GM18873 (cell line): ENCODE data around the gene PHKB.

Experiments used
- ATAC-seq: cut with Tn5 transposase; IDR thresholded peaks from one replicate; pipeline ENCODE4 v1.9.1; 2021; ENCODE audit warnings: mild to moderate bottlenecking, moderate library complexity, moderate number of reproducible peaks; ENCODE audit not compliant: unreplicated experiment, low FRiP score

PHKB gene

DNA sequence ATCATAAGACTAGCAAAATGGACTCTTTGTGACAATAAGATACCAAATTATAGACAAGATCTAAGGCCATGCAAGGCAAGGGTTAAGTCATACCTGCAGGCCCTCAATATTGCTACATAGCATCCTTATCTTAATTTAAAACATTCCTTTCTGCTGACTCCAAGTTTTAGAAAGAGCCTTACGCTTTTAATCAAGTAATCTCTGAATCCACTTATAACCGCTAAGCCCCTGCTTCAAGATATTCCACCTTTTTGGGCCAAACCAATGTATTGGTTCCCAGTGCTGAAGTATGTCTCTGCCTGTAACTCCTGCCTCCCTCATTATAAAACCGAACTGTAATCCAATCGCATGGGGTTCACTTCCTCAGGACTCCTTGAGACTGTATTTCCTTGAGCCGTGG lies 255.4 kb downstream of the PHKB start:
- ATAC-seq = no peak

DNA sequence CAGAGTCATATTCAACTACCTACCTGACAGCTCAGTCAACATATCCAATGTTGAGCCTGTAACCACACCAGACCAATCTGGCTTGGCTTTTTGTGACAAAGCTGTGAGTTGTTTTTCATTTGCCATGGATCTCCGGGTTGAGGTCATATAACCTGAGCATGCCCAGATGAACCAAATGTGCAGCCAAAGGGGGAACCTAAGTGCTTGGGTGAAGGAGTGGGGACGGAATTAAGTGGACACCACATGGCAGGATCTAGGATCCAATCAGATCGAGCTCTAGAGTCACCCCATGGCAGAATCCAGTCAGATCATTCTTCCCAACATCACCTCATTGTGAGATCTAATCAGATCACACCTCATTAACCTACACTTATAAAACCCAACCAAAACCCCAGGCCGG lies 258.6 kb downstream of the PHKB start:
- ATAC-seq = no peak

DNA sequence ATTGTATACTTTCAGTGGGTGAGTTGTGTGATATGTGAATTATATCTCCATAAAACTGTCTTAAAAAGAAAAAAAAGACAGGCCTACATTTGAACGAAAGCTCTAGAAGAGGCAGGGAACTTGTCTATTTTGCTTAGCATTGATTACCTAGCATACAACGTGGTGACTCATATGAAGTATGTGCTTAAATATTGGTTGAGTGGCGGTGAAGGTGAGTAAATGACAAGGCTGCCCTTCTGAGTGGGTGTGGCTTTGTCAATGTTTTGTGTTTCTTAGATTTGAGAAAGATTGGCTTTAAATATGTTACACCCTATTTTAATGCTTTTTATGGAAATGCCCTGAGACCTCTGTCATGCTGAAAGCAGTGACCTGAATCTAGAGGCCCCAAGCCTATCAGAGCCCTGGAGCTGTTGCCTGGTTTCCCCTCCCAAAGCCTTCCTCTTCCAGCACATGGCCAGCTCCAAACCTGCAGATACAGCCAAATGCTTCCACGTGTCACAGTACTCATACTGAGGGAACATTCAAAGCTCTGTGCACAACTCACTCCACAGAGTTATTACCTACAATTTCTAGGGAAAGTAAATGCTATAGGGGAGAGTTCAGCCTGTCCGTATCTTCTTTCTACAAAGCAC lies 260.0 kb downstream of the PHKB start:
- ATAC-seq = no peak

DNA sequence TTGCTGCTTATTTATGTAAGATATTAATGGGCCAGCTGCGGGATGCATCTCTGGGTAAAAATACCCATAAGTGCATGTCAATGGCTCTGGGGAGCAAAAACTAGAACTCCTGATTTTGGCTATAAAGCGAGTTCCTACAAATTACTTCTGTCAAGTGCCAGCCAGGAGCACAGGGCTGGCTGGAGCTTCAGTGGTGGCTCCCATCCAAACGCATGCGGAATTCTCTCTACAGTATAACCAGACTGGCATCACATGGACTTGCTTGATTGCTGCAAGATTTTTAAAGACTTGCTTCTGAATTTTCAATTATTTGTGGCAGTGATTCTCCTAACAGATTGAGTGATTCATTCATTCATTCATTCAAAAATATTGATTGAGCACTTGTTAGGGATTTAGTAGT lies 260.9 kb downstream of the PHKB start:
- no peak for ATAC-seq

DNA sequence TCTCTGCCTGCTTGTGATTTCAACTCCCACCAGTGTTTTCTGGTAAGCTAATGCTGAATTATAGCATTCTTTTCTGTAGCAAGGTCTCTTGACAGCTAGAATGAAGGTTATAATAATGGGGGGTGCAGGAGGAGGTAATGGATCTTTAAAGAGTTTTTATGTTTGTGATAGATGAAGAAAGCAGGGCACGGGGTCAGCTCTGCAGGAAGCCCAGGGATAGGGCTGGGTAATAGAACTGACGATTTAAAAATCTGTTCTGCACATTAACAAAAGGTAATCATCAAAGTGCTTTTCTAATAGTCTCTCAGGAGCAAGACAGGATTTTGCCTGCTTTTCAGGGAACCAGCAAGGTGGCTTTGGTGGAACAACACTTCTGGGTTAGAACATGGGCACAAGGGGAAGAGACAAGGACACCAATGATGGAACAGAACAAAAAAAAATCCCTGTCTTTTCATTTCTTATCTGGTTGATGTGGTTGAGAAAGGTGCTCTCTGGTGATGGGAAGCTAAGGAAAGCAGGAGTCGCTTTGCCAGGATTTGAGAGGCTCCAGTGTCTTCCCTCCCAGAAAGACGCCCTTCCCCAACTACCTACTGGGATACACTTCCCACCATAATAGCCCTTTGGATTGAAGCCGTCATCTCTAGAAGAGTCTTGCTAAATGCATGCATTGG lies 263.1 kb downstream of the PHKB start:
- no peak for ATAC-seq

DNA sequence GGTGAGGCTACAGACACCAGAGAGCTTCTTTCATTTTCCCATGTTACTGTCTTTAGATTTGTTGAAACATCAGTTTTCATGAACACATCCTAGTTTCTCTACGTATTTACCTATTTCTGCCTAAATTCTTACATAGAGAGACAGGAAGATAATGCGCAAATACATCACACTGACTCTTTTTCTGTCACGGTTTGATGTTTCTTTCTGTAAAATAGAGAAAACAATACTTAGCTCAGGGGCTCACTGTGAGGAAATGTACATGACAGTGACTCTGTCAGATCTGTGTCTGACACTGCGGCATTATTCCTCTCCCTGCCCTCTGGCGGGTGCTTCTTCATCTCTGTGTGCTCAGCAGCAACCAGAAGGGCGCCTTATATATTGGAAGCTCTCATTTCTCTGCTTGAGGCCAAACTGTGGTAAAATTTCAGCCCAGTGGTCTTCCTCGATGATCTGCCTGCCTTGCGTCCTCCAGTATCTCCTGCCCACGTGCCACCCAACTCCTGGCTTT lies 264.1 kb downstream of the PHKB start:
- no peak for ATAC-seq

DNA sequence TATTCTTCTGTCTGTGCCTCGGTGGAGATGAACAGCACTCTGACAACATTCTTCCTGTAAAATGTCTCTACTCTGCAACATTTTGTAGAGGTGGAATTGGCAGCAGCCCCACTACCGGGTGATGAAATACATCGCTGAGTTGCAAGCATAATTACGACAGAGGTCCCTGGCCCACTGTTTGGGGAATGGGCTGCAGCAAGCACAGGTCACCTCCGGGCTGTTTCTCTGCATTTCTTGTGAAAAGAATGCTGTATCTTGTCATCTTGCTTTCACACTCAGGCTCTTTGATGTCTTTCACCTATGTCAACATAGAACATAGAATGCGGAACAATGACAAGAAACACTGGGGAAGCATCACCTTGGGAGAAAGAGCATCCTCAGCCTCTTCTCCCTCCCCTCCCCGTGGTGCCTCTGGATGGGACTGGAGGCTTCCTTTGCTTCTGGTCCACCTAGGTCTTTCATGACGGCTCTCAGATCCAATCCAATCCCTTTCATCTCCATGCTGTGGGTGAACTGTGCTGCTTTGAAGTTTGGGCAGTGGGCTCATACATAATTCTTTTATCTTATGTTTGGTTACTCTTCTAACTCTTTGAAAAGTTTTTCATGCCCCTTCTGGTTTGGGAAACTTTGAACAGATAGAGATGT lies 265.0 kb downstream of the PHKB start:
- no peak for ATAC-seq

DNA sequence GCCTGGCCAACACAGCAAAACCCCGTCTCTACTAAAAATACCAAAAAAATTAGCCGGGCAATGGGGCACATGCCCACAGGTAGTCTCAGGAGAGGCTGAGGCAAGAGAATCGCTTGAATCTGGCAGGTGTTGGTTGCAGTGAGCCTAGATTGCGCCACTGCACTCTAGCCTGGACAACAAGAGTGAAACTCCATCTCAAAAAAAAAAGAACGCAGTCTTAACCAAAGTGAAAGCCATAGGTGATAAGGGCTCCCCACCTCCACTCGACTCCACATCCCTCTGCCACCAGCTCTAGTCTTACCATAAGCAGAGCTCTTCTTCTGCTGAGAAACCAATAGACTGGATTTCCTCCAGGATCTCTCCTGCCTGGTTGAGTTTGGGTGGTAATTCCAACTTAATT lies 266.0 kb downstream of the PHKB start:
- no peak for ATAC-seq

DNA sequence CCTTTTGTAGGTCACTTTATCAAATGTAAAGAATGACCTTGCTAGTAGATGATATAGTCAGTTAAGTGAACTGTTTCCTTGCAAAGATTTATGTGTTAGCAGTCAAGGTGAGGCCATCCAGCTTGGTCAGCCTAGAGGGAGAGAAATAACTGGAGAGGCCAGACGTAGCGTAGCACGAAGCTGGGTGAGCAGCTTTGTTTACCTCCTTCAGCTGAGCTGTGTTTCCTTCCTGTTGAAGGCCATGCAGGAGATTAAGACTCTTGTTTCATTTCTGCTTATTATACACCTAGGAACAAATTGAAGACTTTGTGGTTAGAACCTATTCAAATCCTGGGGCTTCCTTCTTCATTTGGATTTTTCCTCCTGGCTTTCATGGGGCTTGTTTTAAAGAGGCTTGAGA lies 267.1 kb downstream of the PHKB start:
- ATAC-seq = no peak

DNA sequence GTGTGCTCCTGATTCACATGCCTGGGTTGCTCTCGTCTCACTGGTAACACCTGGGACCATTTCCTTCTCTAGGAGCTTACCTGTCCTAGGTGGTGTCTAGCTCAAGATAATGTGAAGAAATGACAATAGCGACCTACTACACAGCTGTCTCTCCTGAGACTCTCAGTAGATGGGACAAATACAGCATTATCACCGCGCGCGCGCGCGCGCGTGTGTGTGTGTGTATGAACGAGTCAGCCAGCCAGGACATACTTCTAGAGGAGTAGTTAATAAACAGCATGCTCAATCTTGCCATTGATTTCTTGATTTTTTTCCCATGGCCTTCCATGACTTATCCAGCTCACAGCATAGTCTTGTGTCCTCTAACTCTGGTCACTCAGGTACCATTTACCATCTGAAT lies 268.6 kb downstream of the PHKB start:
- ATAC-seq = no peak

DNA sequence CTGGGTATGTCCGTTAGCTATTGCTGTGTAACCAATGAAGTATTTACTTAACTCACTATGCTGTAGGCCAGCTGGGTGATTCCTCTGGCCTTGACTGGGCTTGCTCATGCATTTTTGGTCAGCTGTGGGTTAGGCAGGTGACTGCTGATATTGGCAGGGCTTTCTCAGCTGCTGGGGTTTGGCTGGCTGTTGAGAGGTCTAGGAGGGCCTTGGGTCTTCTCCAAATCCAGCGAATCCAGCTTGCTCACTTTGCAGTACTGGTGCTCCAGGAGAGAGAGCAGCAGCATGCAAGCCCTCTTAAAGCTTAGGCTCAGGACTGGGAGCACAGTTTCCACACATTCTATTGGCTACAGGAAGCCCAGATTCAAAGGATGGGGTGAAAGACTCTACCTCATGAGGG lies 270.1 kb downstream of the PHKB start:
- ATAC-seq = no peak

DNA sequence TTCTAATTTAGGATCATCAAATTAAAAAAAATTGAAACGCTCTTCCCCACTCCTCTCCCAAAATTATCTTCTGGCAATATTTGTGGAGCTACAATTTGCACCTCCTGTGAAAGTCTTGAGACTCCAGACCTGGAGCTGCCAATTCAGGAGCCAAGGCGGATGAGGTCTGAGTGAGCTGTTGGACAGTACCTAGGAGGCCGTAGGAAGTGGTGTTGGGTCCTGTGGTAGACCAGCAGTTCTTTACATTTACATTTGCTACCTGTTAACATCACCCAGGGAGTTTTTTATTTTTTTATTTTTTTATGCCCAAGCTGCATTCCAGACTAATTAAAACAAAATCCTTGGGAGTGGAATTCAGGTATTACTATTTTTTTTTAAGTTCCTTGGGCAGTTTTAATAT lies 271.0 kb downstream of the PHKB start:
- no peak for ATAC-seq

DNA sequence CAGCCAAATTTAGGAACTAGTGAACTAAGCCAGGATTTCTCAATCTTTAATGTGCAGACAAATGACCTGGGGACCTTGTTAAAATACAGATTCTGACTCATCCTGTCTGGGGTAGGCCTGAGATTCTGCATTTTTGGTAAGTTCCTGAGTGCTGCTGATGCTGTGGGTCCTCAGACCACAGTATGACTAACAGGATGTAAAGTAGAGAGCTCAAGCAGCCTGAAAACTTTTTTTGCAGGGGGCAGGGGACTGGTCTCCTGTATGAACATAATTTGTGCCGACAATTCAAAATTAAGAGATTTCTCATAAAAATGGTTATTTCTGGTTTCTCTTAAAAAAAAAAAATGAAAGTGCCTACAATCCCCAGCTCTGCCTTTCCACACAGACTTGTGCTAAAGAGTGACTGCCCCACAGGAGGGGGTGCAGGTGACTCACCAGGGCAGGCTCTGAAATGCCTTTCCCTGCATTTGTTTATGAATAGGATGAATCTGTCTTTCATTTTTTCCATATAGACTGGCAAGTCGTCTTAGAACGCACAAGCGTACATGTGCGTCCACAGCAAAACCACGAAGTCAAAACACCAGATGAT lies 271.5 kb downstream of the PHKB start:
- no peak for ATAC-seq

DNA sequence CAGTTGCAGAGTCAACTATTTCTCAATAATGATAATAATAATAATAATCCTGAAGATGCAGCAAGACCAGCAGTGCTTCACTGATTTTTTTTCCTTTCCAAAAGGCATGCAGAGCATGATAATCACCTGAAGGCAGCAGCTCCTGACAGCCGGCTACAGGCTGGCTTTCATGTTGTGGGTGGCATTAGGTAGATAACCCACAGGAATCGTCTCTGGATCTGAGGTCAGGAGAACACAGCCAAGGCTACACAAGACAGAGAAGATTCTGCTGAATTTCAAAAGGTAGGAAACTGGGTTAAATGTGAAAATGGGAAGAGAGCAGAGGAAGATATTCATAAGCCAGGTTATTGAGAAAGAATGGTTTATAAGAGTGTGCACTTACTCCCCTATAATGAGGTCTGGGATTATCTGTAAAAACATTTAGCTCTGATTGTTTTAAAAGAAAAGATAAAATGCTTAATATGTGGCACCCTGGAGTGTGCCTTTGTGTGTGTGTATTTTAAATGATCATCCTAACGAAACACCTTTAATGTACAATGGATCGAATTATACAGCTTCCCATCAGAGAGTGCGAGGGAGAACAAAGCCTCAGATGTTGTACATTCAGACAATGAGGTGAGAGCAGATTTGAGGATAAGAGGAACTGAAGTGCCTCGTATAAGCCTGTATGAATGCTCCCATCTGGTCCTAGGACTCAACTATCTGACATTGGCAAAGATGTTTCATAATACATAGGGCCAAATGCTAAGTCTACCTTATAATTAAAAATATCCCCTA lies 273.1 kb downstream of the PHKB start:
- no peak for ATAC-seq

DNA sequence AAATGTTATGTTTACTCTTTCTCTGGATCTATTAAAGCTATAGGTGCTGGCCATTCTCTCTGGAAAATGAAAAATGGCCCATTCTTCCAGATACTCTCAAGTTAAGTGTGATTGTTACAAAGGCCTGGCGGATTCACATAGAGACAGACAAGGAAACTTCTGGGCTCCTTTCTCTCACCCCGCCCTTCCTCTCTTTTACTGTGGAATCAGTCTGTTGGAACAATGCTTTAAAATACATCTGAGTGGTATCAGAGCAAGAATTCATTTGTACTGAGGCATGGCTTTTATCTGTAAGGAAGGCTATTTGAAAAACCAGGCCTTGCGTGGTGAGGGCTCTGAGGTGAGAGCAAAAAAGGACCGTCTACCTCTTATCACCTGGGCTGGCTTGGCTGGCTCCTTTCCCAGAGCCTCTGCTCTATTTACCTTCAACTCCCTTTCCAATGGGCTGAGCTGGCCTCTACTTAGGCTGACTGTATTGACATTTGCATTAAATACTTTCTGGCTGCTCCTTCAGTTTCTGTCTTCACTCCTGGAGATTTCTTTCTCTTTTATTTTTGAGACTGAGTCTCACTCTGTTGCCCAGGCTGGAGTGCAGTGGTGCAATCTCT lies 274.0 kb downstream of the PHKB start:
- no peak for ATAC-seq

DNA sequence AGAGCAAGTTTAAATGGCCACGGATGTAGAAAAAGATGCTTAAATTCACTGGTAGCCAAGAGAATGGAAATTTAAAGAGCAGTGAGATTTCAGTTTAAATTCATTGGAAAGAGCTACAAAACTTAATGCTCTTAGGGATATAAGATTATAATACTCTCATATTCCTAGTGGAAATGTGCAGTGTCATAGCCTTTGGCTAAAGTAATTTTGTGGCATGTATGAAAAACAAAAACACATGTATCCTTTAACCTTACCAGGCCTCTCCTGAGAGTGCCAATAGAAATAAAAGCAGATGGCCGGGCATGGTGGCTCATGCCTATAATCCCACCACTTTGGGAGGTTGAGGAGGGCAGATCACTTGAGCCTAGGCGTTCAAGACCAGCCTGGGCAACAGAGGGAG lies 289.2 kb downstream of the PHKB start:
- ATAC-seq = no peak
